Endothelial cell of umbilical vein (primary cell): Measurements from ENCODE around the gene SLC38A4.

Experiments used
- EZH2 ChIP-seq: IDR thresholded peaks from 2 replicates; pipeline ENCODE4 v1.6.1; 2012; ENCODE audit warnings: borderline replicate concordance, low read depth, mild to moderate bottlenecking, moderate library complexity, low read length, inconsistent platforms; ENCODE audit not compliant: severe bottlenecking
- JUN ChIP-seq: IDR thresholded peaks from 2 replicates; pipeline ENCODE4 v1.6.1; 2011; ENCODE audit warnings: borderline replicate concordance, low read depth; ENCODE audit not compliant: insufficient read length, insufficient read depth
- MYC ChIP-seq: IDR thresholded peaks from one replicate; pipeline ENCODE4 v1.6.1; 2011; ENCODE audit warnings: mild to moderate bottlenecking, low read depth, low read length
- POLR2A ChIP-seq: IDR thresholded peaks from 2 replicates; pipeline ENCODE4 v1.6.1; 2012; ENCODE audit warnings: low read depth, mild to moderate bottlenecking, control low read depth, low read length
- POLR2AphosphoS5 ChIP-seq: IDR thresholded peaks from 2 replicates; pipeline ENCODE4 v1.6.1; 2012; ENCODE audit warnings: low read depth, mild to moderate bottlenecking, control low read depth, low read length, moderate library complexity; ENCODE audit not compliant: insufficient read depth
- TF ChIP-seq, protein P1 (sequence below), 2 donors: IDR thresholded peaks; 1 replicate in 1 of 2; 2 replicates in 1 of 2; pipeline ENCODE4 v1.5.1; 2011; ENCODE audit warnings: low read length in 2 of 2, mild to moderate bottlenecking in 2 of 2, moderate library complexity in 2 of 2, control low read depth in 1 of 2, inconsistent platforms in 1 of 2, low read depth in 1 of 2; ENCODE audit not compliant: insufficient read depth in 1 of 2; ENCODE audit errors: extremely low read depth in 1 of 2
- TF ChIP-seq, protein P2 (sequence below): IDR thresholded peaks from 2 replicates; pipeline ENCODE4 v1.6.1; 2011; ENCODE audit not compliant: insufficient read depth, insufficient read length

DNA sequence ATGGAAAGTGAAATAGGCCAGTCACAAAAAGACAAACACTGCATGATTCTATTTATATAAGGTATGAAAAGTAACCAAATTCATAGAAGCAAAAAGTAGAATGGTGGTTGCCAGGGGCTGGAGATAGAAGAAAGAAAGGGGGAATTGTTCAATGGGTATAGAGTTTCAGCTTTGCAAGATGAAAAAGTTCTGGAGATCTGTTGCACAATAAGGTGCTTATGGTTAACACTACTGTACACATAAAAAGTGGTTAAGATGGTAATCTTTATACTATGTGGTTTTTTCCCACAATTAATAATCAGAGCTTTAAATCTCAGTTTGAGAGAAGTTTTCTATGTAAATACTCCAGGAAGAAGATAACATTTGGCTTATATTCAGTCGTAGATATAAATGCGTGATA, 73.4 kb downstream of the SLC38A4 start:
- TF ChIP-seq, protein P1, sequence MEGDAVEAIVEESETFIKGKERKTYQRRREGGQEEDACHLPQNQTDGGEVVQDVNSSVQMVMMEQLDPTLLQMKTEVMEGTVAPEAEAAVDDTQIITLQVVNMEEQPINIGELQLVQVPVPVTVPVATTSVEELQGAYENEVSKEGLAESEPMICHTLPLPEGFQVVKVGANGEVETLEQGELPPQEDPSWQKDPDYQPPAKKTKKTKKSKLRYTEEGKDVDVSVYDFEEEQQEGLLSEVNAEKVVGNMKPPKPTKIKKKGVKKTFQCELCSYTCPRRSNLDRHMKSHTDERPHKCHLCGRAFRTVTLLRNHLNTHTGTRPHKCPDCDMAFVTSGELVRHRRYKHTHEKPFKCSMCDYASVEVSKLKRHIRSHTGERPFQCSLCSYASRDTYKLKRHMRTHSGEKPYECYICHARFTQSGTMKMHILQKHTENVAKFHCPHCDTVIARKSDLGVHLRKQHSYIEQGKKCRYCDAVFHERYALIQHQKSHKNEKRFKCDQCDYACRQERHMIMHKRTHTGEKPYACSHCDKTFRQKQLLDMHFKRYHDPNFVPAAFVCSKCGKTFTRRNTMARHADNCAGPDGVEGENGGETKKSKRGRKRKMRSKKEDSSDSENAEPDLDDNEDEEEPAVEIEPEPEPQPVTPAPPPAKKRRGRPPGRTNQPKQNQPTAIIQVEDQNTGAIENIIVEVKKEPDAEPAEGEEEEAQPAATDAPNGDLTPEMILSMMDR (IDR thresholded peaks at IDR 0.05; ENCODE audit: extremely low read depth in 1 of 2, insufficient read depth in 1 of 2, low read depth in 1 of 2, low read length in 2 of 2): no peak
- no peak for TF ChIP-seq POLR2A
- no peak for TF ChIP-seq JUN
- TF ChIP-seq, protein P2, sequence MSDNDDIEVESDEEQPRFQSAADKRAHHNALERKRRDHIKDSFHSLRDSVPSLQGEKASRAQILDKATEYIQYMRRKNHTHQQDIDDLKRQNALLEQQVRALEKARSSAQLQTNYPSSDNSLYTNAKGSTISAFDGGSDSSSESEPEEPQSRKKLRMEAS: no peak
- no peak for TF ChIP-seq MYC
- TF ChIP-seq POLR2AphosphoS5: no peak
- no peak for TF ChIP-seq EZH2
